Glutamatergic neuron (in vitro differentiated cells): Measurements from ENCODE around the gene CHMP6. TPM values are rescaled to one million over a fixed set of nuclear protein-coding genes. Genes with fewer than 3 reads are reported as not detected.
"Not testable (repeated sequence)": the region's sequence is repeated elsewhere in the genome, so short reads cannot be mapped to it uniquely, and the experiment has no call there.

Experiments used
- DNase-seq: peaks from one replicate; pipeline ENCODE4 v3.0.0; 2022
- H3K27ac Mint-ChIP-seq: one replicate; pipeline ENCODE4 v1.8.0; 2020; ENCODE audit warnings: mild to moderate bottlenecking, mixed read lengths, inconsistent platforms; ENCODE audit not compliant: unreplicated experiment
- H3K27me3 Mint-ChIP-seq: one replicate; pipeline ENCODE4 v1.8.0; 2020; ENCODE audit warnings: mild to moderate bottlenecking, moderate library complexity, mixed read lengths, inconsistent platforms; ENCODE audit not compliant: unreplicated experiment
- H3K36me3 Mint-ChIP-seq: one replicate; pipeline ENCODE4 v1.8.0; 2020; ENCODE audit warnings: mild to moderate bottlenecking, mixed read lengths, inconsistent platforms; ENCODE audit not compliant: unreplicated experiment
- H3K4me1 Mint-ChIP-seq: one replicate; pipeline ENCODE4 v1.8.0; 2020; ENCODE audit warnings: mild to moderate bottlenecking, low read depth, mixed read lengths, inconsistent platforms; ENCODE audit not compliant: unreplicated experiment
- H3K4me3 Mint-ChIP-seq: one replicate; pipeline ENCODE4 v1.8.0; 2020; ENCODE audit warnings: mild to moderate bottlenecking, mixed read lengths, inconsistent platforms; ENCODE audit not compliant: unreplicated experiment
- H3K9me3 Mint-ChIP-seq: one replicate; pipeline ENCODE4 v1.8.0; 2020; ENCODE audit warnings: mild to moderate bottlenecking, moderate library complexity, mixed read lengths, inconsistent platforms; ENCODE audit not compliant: unreplicated experiment
- total RNA-seq: library from RNA; stranded (reverse); fragmentation: NEBNext Ultra II Directional; extraction: Animal tissue kit (Norgen Biotek cat#: 25700); gene quantifications from one replicate; pipeline ENCODE4 v1.2.1, GENCODE V29; 2021; ENCODE audit not compliant: unreplicated experiment
- TF ChIP-seq, protein P1 (sequence below): fragments of 200-600 bp; sonication (generic); IDR thresholded peaks from one replicate; pipeline ENCODE4 v1.5.0; 2021; ENCODE audit not compliant: partially characterized antibody, unreplicated experiment

CHMP6 gene
- total RNA-seq, 1 donor from 2014 or later, result 24.3 TPM

DNA sequence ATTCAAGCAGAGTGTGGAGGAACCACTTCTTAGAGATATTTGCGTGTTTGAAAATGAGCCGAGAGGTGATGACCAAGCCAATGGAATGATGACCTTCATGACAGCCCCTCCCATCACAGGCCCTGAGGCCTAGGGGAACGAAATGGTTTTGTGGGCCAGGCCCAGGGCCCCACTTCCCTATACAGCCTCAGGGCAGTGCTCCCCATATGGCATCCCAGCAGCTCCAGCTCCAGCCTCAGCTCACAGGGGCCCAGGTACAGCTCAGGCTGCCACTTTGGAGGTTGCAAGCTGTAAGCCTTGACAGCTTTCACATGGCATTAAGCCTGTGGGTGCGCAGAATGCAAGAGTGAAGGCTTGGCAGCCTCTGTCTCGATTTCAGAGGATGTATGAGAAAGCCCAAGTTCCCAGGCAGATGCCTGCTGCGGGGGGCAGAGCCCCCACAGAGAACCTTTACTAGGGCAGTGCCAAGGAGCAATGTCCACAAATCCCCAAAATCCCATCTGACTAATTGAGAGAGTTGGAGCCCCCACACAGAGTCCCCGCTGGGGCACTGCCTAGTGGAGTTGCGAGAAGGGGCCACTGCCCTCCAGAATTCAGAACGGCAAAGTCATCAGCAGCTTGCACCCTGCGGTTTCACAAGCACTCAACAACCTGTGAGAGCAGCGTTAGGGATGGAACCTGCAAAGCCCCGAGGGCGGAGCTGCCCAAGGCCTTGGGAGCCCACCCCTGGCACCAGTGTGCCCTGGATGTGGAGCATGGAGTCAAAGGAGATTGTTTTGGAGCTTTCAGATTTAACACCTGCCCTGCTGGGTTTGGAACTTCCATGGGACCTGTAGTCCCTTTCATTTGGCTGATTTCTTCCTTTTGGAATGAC, 21.2 kb downstream of the CHMP6 start:
- peaks cover 9% of the 10 kb centered on the region for H3K9me3 Mint-ChIP-seq
- no peak overlapping the region for H3K27ac Mint-ChIP-seq
- peaks cover 8% of the 10 kb centered on the region for H3K4me1 Mint-ChIP-seq
- peaks cover 11% of the 10 kb centered on the region for H3K36me3 Mint-ChIP-seq
- H3K27me3 Mint-ChIP-seq, result no peaks in the 10 kb centered on the region
- no peak for DNase-seq
- no peak overlapping the region for H3K4me3 Mint-ChIP-seq
- TF ChIP-seq, protein P1, sequence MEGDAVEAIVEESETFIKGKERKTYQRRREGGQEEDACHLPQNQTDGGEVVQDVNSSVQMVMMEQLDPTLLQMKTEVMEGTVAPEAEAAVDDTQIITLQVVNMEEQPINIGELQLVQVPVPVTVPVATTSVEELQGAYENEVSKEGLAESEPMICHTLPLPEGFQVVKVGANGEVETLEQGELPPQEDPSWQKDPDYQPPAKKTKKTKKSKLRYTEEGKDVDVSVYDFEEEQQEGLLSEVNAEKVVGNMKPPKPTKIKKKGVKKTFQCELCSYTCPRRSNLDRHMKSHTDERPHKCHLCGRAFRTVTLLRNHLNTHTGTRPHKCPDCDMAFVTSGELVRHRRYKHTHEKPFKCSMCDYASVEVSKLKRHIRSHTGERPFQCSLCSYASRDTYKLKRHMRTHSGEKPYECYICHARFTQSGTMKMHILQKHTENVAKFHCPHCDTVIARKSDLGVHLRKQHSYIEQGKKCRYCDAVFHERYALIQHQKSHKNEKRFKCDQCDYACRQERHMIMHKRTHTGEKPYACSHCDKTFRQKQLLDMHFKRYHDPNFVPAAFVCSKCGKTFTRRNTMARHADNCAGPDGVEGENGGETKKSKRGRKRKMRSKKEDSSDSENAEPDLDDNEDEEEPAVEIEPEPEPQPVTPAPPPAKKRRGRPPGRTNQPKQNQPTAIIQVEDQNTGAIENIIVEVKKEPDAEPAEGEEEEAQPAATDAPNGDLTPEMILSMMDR, result no peak

DNA sequence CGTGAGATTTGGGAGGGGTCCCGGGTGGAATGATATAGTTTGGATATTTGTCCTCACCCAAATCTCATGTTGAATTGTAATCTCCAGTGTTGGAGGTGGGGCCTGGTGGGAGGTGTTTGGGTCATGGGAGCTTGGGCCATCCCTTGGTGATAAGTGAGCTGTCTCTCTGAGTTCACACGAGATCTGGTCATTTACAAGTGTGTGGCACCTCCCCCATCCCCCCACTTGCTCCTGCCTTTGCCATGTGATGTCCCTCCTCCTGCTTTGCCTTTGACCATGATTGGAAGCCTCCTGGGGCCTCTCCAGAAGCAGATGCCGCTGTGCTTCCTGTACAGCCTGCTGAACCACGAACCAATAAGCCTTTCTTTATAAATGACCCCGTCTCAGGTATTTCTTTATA, 22.0 kb downstream of the CHMP6 start:
- peaks cover 9% of the 10 kb centered on the region for H3K9me3 Mint-ChIP-seq
- no peak overlapping the region for H3K27ac Mint-ChIP-seq
- TF ChIP-seq, protein P1, result no peak
- H3K36me3 Mint-ChIP-seq, result peaks cover 11% of the 10 kb centered on the region
- no peaks in the 10 kb centered on the region for H3K27me3 Mint-ChIP-seq
- no peak overlapping the region for H3K4me3 Mint-ChIP-seq
- DNase-seq, result no peak
- H3K4me1 Mint-ChIP-seq, result peaks cover 16% of the 10 kb centered on the region

DNA sequence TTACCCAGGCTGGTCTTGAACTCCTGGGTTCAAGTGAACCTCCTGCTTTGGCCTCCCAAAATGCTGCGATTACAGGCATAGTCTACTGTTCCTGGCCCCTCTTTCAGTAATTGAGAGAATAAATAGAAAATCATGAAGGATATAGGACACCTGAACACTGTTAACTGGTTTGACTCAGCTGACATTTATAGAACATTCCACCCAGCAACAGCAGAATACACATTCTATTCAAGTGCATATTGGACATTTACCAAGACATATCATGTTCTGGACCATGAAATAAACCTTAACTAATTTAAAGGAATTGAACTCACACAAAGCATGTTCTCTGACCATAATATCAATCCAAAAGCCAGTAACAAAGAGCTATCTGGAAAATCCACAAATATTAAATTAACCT, 23.5 kb downstream of the CHMP6 start:
- Mint-ChIP-seq H3K4me1 (peaks cover 17% of the 10 kb centered on the region), H3K36me3 (peaks cover 11% of the 10 kb centered on the region), H3K9me3 (peaks cover 9% of the 10 kb centered on the region), H3K4me3 (no peak overlapping the region), H3K27me3 (peaks cover 2% of the 10 kb centered on the region), H3K27ac (no peak overlapping the region)
- TF ChIP-seq, protein P1, result no peak
- no peak for DNase-seq

DNA sequence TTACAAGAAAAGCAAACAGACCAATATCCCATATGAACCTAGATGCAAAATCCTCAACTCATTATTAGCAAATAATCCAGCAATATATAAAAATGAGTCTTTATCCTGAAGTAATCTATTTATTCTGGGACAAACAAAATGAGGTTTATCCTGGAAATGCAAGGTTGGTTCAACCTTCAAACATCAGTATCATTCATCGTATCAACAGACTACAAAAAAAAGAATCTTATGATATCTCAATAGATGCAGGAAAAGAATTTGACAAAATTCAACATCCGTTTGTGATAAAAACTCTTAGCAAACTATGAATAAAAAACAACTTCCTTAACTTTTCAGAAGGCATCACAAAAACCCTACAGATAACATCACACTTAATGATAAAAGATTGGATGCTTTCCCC, 24.9 kb downstream of the CHMP6 start:
- no peak overlapping the region for H3K4me3 Mint-ChIP-seq

DNA sequence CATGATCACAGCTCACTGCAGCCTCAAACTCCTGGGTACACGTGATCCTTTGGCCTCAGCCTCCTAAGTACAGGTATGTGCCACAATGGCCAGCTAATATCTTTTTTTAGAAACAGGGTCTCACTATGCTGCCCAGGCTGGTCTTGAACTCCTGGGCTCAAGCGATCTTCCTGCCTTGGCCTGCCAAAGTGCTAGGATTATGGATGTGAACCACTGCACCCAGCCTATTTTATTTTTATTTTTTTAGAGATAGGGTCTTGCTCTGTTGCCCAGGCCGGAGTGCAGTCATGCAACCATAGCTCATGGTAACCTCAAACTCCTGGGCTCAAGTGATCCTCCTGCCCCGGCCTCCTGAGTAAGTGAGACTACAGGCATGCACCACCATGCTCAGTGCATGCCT, 25.7 kb downstream of the CHMP6 start:
- H3K4me1 Mint-ChIP-seq, result peaks cover 17% of the 10 kb centered on the region
- not testable (repeated sequence) for H3K27me3 Mint-ChIP-seq, H3K27ac Mint-ChIP-seq, H3K36me3 Mint-ChIP-seq, H3K4me3 Mint-ChIP-seq, H3K9me3 Mint-ChIP-seq, DNase-seq

More for the DNA sequence above, 24.9 kb downstream of the CHMP6 start:
- no peak for DNase-seq
- Mint-ChIP-seq H3K27me3 (peaks cover 2% of the 10 kb centered on the region), H3K4me1 (peaks cover 17% of the 10 kb centered on the region), H3K36me3 (peaks cover 4% of the 10 kb centered on the region), H3K9me3 (peaks cover 9% of the 10 kb centered on the region), H3K27ac (no peak overlapping the region)
- TF ChIP-seq, protein P1, result no peak
